GM19395 (cell line): ENCODE measurements around the gene CSGALNACT2.

ENCODE experiments used
- ATAC-seq: cut with Tn5 transposase; IDR thresholded peaks from one replicate; pipeline ENCODE4 v1.9.1; 2021; ENCODE audit warnings: mild to moderate bottlenecking, moderate library complexity; ENCODE audit not compliant: unreplicated experiment

The CSGALNACT2 gene

GRCh38 chr10:43111921-43112607 lies 26.2 kb upstream of the CSGALNACT2 start:
- ATAC-seq = no peak

- no peak for ATAC-seq
Measured at GRCh38 chr10:43112608-43112961, 25.7 kb upstream of the CSGALNACT2 start.

GRCh38 chr10:43113201-43114087 lies 24.8 kb upstream of the CSGALNACT2 start:
- no peak for ATAC-seq

GRCh38 chr10:43114088-43114742 lies 24.0 kb upstream of the CSGALNACT2 start:
- ATAC-seq = no peak

- ATAC-seq = no peak
Measured at GRCh38 chr10:43114743-43115611, 23.3 kb upstream of the CSGALNACT2 start.

GRCh38 chr10:43115881-43116595 lies 22.2 kb upstream of the CSGALNACT2 start:
- ATAC-seq = no peak

- no peak for ATAC-seq
Measured at GRCh38 chr10:43116596-43116995, 21.6 kb upstream of the CSGALNACT2 start.

GRCh38 chr10:43117031-43117776 lies 21.0 kb upstream of the CSGALNACT2 start:
- ATAC-seq = no peak

- ATAC-seq = no peak
Measured at GRCh38 chr10:43117777-43118583, 20.3 kb upstream of the CSGALNACT2 start.

- no peak for ATAC-seq
Measured at GRCh38 chr10:43118631-43119415, 19.4 kb upstream of the CSGALNACT2 start.

- ATAC-seq = no peak
Measured at GRCh38 chr10:43119416-43120115, 18.7 kb upstream of the CSGALNACT2 start.

GRCh38 chr10:43120116-43120928 lies 17.9 kb upstream of the CSGALNACT2 start:
- ATAC-seq = no peak

GRCh38 chr10:43120929-43121314 lies 17.3 kb upstream of the CSGALNACT2 start:
- peak; percentile 89 for ATAC-seq

GRCh38 chr10:43121444-43121843 lies 16.8 kb upstream of the CSGALNACT2 start:
- ATAC-seq = peak; percentile 3

GRCh38 chr10:43122096-43122495 lies 16.1 kb upstream of the CSGALNACT2 start:
- no peak for ATAC-seq

GRCh38 chr10:43122826-43123225 lies 15.4 kb upstream of the CSGALNACT2 start:
- no peak for ATAC-seq
